Thyroid gland (tissue), 4 donors: ENCODE measurements around the gene KRTAP1-1. TPM values are rescaled to one million over a fixed set of nuclear protein-coding genes. Genes with fewer than 3 reads are reported as not detected.
"Not testable (repeated sequence)": the region's sequence is repeated elsewhere in the genome, so short reads cannot be mapped to it uniquely, and the experiment has no call there.

ENCODE experiments used
- DNase-seq, 2 donors: peaks; one replicate each; pipeline ENCODE4 v3.0.0-alpha.2; 2019
- H3K27ac ChIP-seq, 3 donors: fragments of 200-600 bp; sonication (generic); 1 replicate in 2 of 3; 2 replicates in 1 of 3; pipeline ENCODE4 v1.5.1; 2016 to 2019; ENCODE audit warnings: mild to moderate bottlenecking in 1 of 3, moderate library complexity in 1 of 3
- H3K27me3 ChIP-seq: fragments of 200-600 bp; sonication (generic); one replicate; pipeline ENCODE4 v1.5.1; 2019
- H3K36me3 ChIP-seq, 2 donors: fragments of 200-600 bp; sonication (generic); one replicate each; pipeline ENCODE4 v1.5.1; 2016 to 2019
- H3K4me1 ChIP-seq, 2 donors: fragments of 200-600 bp; sonication (generic); one replicate each; pipeline ENCODE4 v1.5.1; 2017 to 2019
- H3K4me3 ChIP-seq, 3 donors: fragments of 200-600 bp; sonication (generic); replicated peaks in 1 of 3; 1 replicate in 2 of 3; 2 replicates in 1 of 3; pipeline ENCODE4 v1.5.1; 2016; ENCODE audit warnings: mild to moderate bottlenecking in 1 of 3
- H3K9me3 ChIP-seq: fragments of 200-600 bp; sonication (generic); one replicate; pipeline ENCODE4 v1.5.1; 2017
- POLR2A ChIP-seq, 2 donors: fragments of 450-650 bp; IDR thresholded peaks; one replicate each; pipeline ENCODE4 v1.6.1; 2017; ENCODE audit warnings: antibody characterized with exemption in 2 of 2, mild to moderate bottlenecking in 2 of 2, moderate library complexity in 1 of 2
- WGBS, 2 donors: methylation state at CpG; one replicate each; pipeline ENCODE4 v1.1.5; 2017; 5-methylcytosine and 5-hydroxymethylcytosine counted together
- intact Hi-C: fragments of 100-400 bp; cut with DNase I; formaldehyde crosslinking; loops from one replicate; pipeline ENCODE4 v1.15.1; 2023
- total RNA-seq, 4 donors: library from RNA; depleted of rRNA; stranded (reverse); fragments of >200 nt; gene quantifications; one replicate each; pipeline ENCODE4 v1.2.3, GENCODE V29; 2016
- TF ChIP-seq, protein P1 (sequence below), 6 experiments: fragments of 200-600 bp in 3 of 6; fragments of 450-650 bp in 3 of 6; sonication (generic) in 3 of 6; IDR thresholded peaks; one replicate each; pipeline ENCODE4 v1.5.1; 2016 to 2019; ENCODE audit warnings: antibody characterized with exemption in 6 of 6, mild to moderate bottlenecking in 2 of 6, inconsistent platforms in 1 of 6, moderate library complexity in 1 of 6

The KRTAP1-1 gene
- total RNA-seq, 4 donors from 2014 or later, result not detected

DNA sequence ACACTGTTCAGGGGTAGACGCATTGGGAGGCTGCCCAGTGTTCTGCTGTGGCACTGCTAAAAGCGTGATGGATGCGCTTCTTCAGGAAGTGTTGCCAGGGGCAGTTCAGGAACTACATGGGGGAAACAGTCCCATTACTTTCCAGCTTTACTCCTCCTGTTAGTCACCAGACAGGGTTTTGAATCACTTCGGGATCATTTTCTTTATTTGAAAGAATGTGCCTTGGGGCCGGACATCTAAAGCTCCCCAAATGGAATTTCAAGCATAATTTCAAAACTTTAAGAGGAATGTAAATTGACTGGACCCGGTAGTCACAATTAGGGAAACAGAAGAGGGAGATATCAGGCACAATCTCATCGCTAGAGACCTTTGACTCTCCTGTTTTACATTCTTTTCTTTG is 7.2 kb upstream of the KRTAP1-1 start:
- intact Hi-C loops, result no loop called here
- Histone ChIP-seq H3K4me1 (no peaks in the 10 kb centered on the region), H3K4me3 (no peak overlapping the region), H3K36me3 (no peaks in the 10 kb centered on the region), H3K27me3 (no peaks in the 10 kb centered on the region), H3K27ac (no peak overlapping the region), H3K9me3 (no peaks in the 10 kb centered on the region)
- 65 to 66% methylated on average over 7 of the region's 7 CpGs for WGBS, 2 donors
- DNase-seq, result no peak
- no peak for TF ChIP-seq POLR2A (IDR thresholded peaks at IDR 0.05)

DNA sequence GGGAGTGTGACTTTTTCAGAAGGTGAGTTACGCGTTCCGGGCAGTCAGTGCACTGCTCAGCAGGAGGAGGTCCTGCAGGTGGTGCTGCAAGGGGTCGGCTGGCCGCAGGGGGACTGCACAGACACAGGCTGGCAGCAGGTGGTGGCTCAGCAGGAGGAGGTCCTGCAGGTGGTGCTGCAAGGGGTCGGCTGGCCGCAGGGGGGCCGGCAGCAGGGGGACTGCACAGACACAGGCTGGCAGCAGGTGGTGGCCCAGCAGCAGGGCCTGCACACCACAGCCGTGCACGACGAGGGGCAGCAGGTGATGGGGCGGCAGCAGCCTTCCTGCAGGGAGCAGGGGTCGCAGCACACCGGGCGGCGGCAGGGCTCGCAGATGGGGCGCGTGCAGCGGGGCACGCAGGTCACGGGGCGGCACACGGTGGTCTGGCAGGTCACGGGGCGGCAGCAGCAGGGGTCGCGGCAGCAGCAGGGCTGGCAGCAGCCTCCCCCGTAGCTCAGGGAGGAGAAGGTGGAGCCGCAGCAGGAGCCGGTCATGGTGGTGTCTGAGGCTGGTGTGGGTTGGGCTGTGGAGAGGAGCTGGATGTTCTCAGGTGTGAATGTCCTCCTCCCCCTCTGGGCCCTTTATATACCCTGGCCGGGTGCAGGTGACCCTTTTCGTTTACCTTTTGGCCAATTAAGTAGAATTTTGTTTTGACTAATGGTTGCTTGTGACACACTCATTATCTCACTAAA is 5.7 kb upstream of the KRTAP1-1 start, which contains the start of gene KRTAP2-1:
Gene KRTAP2-1, minus strand, starts transcription at position 582 of the 731 bp plus-strand sequence. Its CDS starts 49 bp downstream, at position 533.
- H3K27me3 ChIP-seq, H3K9me3 ChIP-seq, H3K36me3 ChIP-seq, intact Hi-C loops, H3K27ac ChIP-seq, DNase-seq, H3K4me3 ChIP-seq, H3K4me1 ChIP-seq: not testable (repeated sequence)
- WGBS, 2 donors, result 36 to 44% methylated on average over 8 of the region's 33 CpGs

DNA sequence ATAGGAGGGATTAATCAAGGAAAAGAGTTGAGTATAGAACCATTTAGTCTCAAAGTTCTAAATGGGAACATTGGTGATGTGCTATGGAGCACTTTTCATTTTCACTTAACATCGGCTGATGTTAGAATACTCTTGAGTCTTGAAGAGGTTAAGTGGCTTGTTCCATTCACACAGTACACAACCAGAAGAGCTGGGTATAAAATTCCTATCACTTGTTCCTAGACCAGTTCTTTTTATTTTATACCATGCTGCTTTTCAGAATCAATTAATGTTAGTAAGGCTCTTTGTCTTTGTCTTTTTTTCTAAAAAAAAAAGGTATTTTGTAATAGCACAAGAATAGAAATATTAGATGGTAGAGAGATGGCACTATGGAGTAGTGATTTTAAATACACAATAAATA is 1.7 kb upstream of the KRTAP1-1 start:
- no peaks in the 10 kb centered on the region for H3K36me3 ChIP-seq
- no peaks in the 10 kb centered on the region for H3K9me3 ChIP-seq
- intact Hi-C loops, result no loop called here
- no peak overlapping the region for H3K27ac ChIP-seq
- H3K4me1 ChIP-seq, result no peaks in the 10 kb centered on the region
- no peaks in the 10 kb centered on the region for H3K27me3 ChIP-seq
- no peak for DNase-seq
- WGBS, 2 donors, result 77 to 83% methylated on average over 1 of the region's 1 CpG
- no peak overlapping the region for H3K4me3 ChIP-seq
- no peak for TF ChIP-seq POLR2A (IDR thresholded peaks at IDR 0.05)
- TF ChIP-seq, protein P1, sequence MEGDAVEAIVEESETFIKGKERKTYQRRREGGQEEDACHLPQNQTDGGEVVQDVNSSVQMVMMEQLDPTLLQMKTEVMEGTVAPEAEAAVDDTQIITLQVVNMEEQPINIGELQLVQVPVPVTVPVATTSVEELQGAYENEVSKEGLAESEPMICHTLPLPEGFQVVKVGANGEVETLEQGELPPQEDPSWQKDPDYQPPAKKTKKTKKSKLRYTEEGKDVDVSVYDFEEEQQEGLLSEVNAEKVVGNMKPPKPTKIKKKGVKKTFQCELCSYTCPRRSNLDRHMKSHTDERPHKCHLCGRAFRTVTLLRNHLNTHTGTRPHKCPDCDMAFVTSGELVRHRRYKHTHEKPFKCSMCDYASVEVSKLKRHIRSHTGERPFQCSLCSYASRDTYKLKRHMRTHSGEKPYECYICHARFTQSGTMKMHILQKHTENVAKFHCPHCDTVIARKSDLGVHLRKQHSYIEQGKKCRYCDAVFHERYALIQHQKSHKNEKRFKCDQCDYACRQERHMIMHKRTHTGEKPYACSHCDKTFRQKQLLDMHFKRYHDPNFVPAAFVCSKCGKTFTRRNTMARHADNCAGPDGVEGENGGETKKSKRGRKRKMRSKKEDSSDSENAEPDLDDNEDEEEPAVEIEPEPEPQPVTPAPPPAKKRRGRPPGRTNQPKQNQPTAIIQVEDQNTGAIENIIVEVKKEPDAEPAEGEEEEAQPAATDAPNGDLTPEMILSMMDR (IDR thresholded peaks at IDR 0.05), result no peak

DNA sequence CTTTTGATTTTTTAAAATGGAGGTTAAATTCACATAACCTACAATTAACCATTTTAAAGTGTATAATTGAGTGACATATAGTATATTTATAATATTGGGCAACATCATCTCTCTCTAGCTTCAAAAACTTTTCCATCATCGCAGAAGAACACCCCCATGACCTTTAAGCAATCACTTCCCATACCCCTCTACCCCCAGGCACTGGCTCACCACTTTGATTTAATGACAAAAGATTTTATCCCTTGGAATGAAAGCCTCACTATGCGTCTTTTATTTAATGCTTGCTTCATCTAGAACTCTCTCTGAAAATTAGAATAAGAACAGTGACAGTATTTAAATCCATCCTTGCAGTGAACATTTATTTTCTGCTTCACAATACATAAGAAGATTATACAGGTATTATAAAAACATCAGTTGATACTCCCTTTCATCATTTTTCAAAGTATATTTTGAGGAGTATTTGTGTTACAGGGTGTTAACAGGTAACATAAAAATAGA is 3.3 kb downstream of the KRTAP1-1 start:
- Histone ChIP-seq H3K4me1 (no peaks in the 10 kb centered on the region), H3K27me3 (no peaks in the 10 kb centered on the region), H3K27ac (no peak overlapping the region), H3K36me3 (no peaks in the 10 kb centered on the region), H3K4me3 (no peak overlapping the region), H3K9me3 (no peaks in the 10 kb centered on the region)
- WGBS, 2 donors, result 80 to 83% methylated on average over 2 of the region's 2 CpGs
- DNase-seq, result no peak
- intact Hi-C loops, result no loop called here
- TF ChIP-seq POLR2A (IDR thresholded peaks at IDR 0.05), result no peak
- TF ChIP-seq, protein P1 (IDR thresholded peaks at IDR 0.05), result no peak

DNA sequence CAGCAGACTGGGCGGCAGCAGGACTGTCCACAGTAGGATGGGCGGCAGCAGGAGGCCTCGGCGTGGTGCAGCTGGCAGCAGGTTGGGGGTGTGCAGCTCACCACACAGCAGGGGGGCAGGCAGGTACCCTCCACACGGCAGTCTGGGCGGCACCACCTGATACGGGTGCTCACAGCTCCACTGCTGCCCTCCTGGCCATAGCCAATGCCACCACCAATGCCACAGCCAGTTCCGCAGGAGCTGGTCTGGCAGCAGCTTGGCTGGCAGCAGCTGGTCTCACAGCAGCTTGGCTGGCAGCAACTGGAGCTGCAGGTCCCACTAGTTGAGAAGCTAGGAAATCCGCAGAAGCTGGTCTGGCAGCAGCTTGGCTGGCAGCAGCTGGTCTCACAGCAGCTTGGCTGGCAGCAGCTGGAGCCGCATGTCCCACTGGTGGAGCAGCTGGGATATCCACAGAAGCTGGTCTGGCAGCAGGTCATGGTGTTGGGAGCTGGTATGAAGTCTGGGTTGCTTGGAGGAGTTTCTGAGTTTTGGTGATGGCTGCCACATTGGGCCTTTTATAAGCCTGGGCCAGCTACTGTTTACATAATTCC is 6.8 kb downstream of the KRTAP1-1 start, which contains the start of gene KRTAP1-3:
Gene KRTAP1-3, minus strand, starts transcription at position 529 of the 590 bp plus-strand sequence. Its CDS starts 53 bp downstream, at position 476.
- H3K4me3 ChIP-seq, H3K27ac ChIP-seq, H3K27me3 ChIP-seq, H3K36me3 ChIP-seq, intact Hi-C loops, H3K4me1 ChIP-seq, H3K9me3 ChIP-seq, DNase-seq: not testable (repeated sequence)
- 85 to 88% methylated on average over 5 to 8 of the region's 10 CpGs for WGBS, 2 donors

DNA sequence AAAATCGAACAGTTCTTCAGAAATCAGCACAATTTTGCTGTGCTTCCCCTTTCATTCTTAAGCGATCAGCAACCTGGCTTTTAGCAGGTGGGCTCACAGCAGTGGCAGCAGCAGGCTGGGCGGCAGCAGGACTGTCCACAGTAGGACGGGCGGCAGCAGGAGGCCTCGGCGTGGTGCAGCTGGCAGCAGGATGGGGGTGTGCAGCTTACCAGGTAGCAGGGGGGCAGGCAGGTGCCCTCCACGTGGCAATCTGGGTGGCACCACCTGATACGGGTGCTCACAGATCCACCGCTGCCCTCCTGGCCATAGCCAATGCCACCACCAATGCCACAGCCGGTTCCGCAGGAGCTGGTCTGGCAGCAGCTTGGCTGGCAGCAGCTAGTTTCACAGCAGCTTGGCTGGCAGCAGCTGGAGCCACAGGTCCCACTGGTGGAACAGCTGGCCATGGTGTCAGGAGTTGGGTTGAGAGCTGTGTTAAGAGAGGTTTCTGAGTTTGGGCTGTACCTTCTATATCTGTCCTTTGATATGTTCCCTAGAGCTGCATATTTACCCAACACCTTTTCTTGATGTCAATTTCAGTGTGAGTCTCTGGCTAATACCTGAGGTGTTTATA is 11.5 kb downstream of the KRTAP1-1 start, which contains the start of gene KRTAP1-4:
Gene KRTAP1-4, minus strand, starts transcription at position 563 of the 613 bp plus-strand sequence. Its CDS starts 117 bp downstream, at position 446.
- Histone ChIP-seq H3K36me3 (no peaks in the 10 kb centered on the region), H3K27ac (no peak within 1 kb of the TSS), H3K9me3 (no peaks in the 10 kb centered on the region), H3K4me3 (no peak within 1 kb of the TSS), H3K27me3 (no peaks in the 10 kb centered on the region), H3K4me1 (no peaks in the 10 kb centered on the region)
- intact Hi-C loops, result no loop called here
- WGBS, 2 donors, result 85 to 88% methylated on average over 2 to 11 of the region's 12 CpGs
- TF ChIP-seq POLR2A (IDR thresholded peaks at IDR 0.05), result no peak
- TF ChIP-seq, protein P1 (IDR thresholded peaks at IDR 0.05), result no peak
- no peak for DNase-seq
